Spleen (tissue), 11 donors: ENCODE data around the gene ARID1A. TPM values are rescaled to one million over a fixed set of nuclear protein-coding genes. Genes with fewer than 3 reads are reported as not detected.

Experiments used
- DNase-seq: peaks from one replicate; pipeline ENCODE4 v3.0.0-alpha.2; 2020
- H3K27ac ChIP-seq, 8 donors: fragments of 200-600 bp; sonication (generic) in 7 of 8; 1 replicate in 4 of 8; 2 replicates in 4 of 8; pipeline versions ENCODE4 v1.5.0 to v1.8.0; 2016 to 2021; ENCODE audit warnings: inconsistent platforms in 4 of 8, mild to moderate bottlenecking in 4 of 8, moderate library complexity in 1 of 8
- H3K27me3 ChIP-seq, 7 donors: fragments of 200-600 bp; sonication (generic) in 6 of 7; replicated peaks in 1 of 7; 1 replicate in 4 of 7; 2 replicates in 3 of 7; pipeline versions ENCODE4 v1.5.0 to v1.8.0; 2016 to 2021; ENCODE audit warnings: inconsistent platforms in 3 of 7, mild to moderate bottlenecking in 1 of 7
- H3K36me3 ChIP-seq, 6 donors: fragments of 200-600 bp; sonication (generic) in 5 of 6; 1 replicate in 4 of 6; 2 replicates in 2 of 6; pipeline versions ENCODE4 v1.5.0 to v1.8.0; 2016 to 2021; ENCODE audit warnings: inconsistent platforms in 2 of 6
- H3K4me1 ChIP-seq, 6 donors: fragments of 200-600 bp; sonication (generic) in 5 of 6; 1 replicate in 3 of 6; 2 replicates in 3 of 6; pipeline versions ENCODE4 v1.5.0 to v1.8.0; 2016 to 2021; ENCODE audit warnings: inconsistent platforms in 3 of 6
- H3K4me3 ChIP-seq, 8 donors: fragments of 200-600 bp; sonication (generic) in 7 of 8; 1 replicate in 4 of 8; 2 replicates in 4 of 8; pipeline versions ENCODE4 v1.5.0 to v1.8.0; 2016 to 2021; ENCODE audit warnings: inconsistent platforms in 4 of 8, mild to moderate bottlenecking in 4 of 8, moderate library complexity in 2 of 8
- H3K9me3 ChIP-seq, 8 donors: fragments of 200-600 bp; sonication (generic) in 7 of 8; 1 replicate in 4 of 8; 2 replicates in 4 of 8; pipeline versions ENCODE4 v1.5.0 to v1.8.0; 2016 to 2021; ENCODE audit warnings: inconsistent platforms in 4 of 8
- POLR2A ChIP-seq, 3 donors: fragments of 450-650 bp; IDR thresholded peaks; one replicate each; pipeline ENCODE4 v1.5.1; 2017; ENCODE audit warnings: antibody characterized with exemption in 3 of 3, mild to moderate bottlenecking in 1 of 3
- POLR2AphosphoS5 ChIP-seq, 3 donors: sonication (generic); formaldehyde crosslinking; IDR thresholded peaks; one replicate each; pipeline ENCODE4 v1.5.1; 2017; ENCODE audit warnings: antibody characterized with exemption in 3 of 3
- WGBS, 5 donors: extraction: QIAGEN DNeasy Blood & Tissue Kit in 3 of 5; methylation state at CpG; one replicate each; pipeline versions ENCODE4 v1.1.5 to v1.1.7; 2013 to 2018; 5-methylcytosine and 5-hydroxymethylcytosine counted together
- intact Hi-C: fragments of 100-400 bp; cut with DNase I; formaldehyde crosslinking; loops from one replicate; pipeline ENCODE4 v1.15.0; 2023; ENCODE audit warnings: low total_unique reads
- polyA plus RNA-seq, 3 donors: library from polyadenylated mRNA; stranded (reverse); fragments of 200-250 nt; gene quantifications; one replicate each; pipeline ENCODE4 v1.2.1, GENCODE V29; 2013
- total RNA-seq, 7 donors: library from RNA; depleted of rRNA in 3 of 7; stranded (reverse); fragments of >200 nt in 3 of 7; fragmentation: NEBNext Ultra II Directional in 4 of 7; extraction: Animal tissue kit (Norgen Biotek cat#: 25700) in 4 of 7; gene quantifications; one replicate each; pipeline versions ENCODE4 v1.1.0 to v1.2.1, GENCODE V29; 2016 to 2021
- TF ChIP-seq, protein P1 (sequence below), 11 experiments: fragments of 200-600 bp in 7 of 11; fragments of 450-650 bp in 4 of 11; sonication (generic) in 4 of 11; IDR thresholded peaks in 8 of 11; conservative IDR thresholded peaks in 3 of 11; 1 replicate in 7 of 11; 2 replicates in 4 of 11; pipeline versions ENCODE4 v1.4.0 to v1.8.0; 2016 to 2021; ENCODE audit warnings: antibody characterized with exemption in 11 of 11, inconsistent platforms in 4 of 11, mild to moderate bottlenecking in 1 of 11
- donor health status: healthy with polysubstance abuse.
- donor health status: DM: no; HTN: no; CAD: no; lungs with moderate emphysema.
- donor health status: DM: no; HTN: no; CAD: no.
- donor health status: Bipolar disorder and iron deficiency.
- donor health status: healthy.
- donor health status: DM: no; HTN: no; CAD: no.
- donor health status: DM: yes; HTN: yes; CAD: no.

Gene ARID1A
- total and polyA plus RNA-seq, 10 donors = 9.8 to 121 (median 91.8) TPM

DNA sequence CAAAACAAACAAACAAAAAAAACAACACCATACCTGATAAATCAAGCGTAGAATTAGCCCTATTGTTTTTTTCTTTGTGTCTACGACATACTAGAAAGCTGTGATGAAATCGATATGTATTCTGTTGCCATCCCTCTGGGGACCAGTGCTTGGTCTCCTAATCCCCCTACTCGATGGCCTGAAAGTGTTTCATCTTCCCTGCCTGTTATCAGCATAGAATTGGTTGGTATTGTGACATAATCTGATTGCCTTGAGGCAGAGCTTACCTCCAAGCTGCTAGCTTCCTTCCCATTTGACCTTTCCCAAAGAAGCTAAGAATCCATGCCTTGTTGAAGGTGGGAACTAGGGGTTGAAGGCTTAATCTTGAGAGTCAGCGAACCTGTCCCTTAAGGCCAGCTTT is 51.2 kb downstream of the ARID1A start:
- H3K9me3 ChIP-seq = no peaks in the 10 kb centered on the region
- H3K27ac ChIP-seq = peak overlapping the region in 5 of 8 donors; percentile 11 to 94 (median 91)
- no peak overlapping the region for H3K4me3 ChIP-seq
- H3K36me3 ChIP-seq = peaks cover 0 to 83% (median 25%) of the 10 kb centered on the region in 6 donors
- no peaks in the 10 kb centered on the region for H3K27me3 ChIP-seq
- TF ChIP-seq POLR2A (IDR thresholded peaks at IDR 0.05) (no peak), POLR2AphosphoS5 (IDR thresholded peaks at IDR 0.05) (no peak)
- TF ChIP-seq, protein P1, sequence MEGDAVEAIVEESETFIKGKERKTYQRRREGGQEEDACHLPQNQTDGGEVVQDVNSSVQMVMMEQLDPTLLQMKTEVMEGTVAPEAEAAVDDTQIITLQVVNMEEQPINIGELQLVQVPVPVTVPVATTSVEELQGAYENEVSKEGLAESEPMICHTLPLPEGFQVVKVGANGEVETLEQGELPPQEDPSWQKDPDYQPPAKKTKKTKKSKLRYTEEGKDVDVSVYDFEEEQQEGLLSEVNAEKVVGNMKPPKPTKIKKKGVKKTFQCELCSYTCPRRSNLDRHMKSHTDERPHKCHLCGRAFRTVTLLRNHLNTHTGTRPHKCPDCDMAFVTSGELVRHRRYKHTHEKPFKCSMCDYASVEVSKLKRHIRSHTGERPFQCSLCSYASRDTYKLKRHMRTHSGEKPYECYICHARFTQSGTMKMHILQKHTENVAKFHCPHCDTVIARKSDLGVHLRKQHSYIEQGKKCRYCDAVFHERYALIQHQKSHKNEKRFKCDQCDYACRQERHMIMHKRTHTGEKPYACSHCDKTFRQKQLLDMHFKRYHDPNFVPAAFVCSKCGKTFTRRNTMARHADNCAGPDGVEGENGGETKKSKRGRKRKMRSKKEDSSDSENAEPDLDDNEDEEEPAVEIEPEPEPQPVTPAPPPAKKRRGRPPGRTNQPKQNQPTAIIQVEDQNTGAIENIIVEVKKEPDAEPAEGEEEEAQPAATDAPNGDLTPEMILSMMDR (IDR thresholded peaks at IDR 0.05 in 8 of 11, conservative IDR thresholded peaks at IDR 0.05 in 3 of 11) = no peak
- H3K4me1 ChIP-seq = peaks cover 37 to 100% (median 92%) of the 10 kb centered on the region in 6 donors
- DNase-seq = no peak
- WGBS, 5 donors = 91 to 98% (median 93%) methylated on average over 5 of the region's 5 CpGs
- intact Hi-C loops = loop anchor here (10.0 kb wide), 1 partner anchor 52 kb away; the partner anchor contains the start of gene ARID1A

DNA sequence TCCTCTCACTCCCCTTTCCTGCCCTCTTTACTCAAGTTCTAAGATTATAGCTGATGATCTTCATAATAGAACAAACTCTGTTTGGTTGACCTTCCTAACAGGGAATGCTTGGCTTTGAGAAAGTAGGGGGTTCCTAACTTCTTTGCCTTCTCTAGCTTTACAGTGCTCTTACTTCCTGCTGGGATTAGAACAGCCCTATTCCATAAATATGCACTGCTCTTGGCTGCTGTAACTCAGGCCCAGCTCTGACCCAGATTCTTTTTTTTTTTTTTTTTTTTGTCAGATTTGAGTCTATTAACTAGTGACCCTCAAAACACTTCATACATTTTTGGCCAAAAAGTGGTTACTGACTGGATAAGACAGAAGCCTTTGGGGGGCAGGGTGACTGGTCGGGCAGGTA is 52.5 kb downstream of the ARID1A start:
- peak overlapping the region in 7 of 8 donors; percentile 48 to 94 (median 90) for H3K27ac ChIP-seq
- H3K9me3 ChIP-seq = no peaks in the 10 kb centered on the region
- peaks cover 0 to 85% (median 31%) of the 10 kb centered on the region in 6 donors for H3K36me3 ChIP-seq
- intact Hi-C loops = loop anchor here (10.0 kb wide), 1 partner anchor 54 kb away; the partner anchor contains the start of gene ARID1A
- no peak overlapping the region for H3K4me3 ChIP-seq
- H3K27me3 ChIP-seq = no peaks in the 10 kb centered on the region
- TF ChIP-seq POLR2A (IDR thresholded peaks at IDR 0.05) (no peak), POLR2AphosphoS5 (IDR thresholded peaks at IDR 0.05) (no peak)
- TF ChIP-seq, protein P1 (IDR thresholded peaks at IDR 0.05 in 8 of 11, conservative IDR thresholded peaks at IDR 0.05 in 3 of 11) = no peak
- no peak for DNase-seq
- WGBS, 5 donors = 62 to 90% (median 79%) methylated on average over 1 of the region's 1 CpG
- H3K4me1 ChIP-seq = peaks cover 41 to 100% (median 91%) of the 10 kb centered on the region in 6 donors

DNA sequence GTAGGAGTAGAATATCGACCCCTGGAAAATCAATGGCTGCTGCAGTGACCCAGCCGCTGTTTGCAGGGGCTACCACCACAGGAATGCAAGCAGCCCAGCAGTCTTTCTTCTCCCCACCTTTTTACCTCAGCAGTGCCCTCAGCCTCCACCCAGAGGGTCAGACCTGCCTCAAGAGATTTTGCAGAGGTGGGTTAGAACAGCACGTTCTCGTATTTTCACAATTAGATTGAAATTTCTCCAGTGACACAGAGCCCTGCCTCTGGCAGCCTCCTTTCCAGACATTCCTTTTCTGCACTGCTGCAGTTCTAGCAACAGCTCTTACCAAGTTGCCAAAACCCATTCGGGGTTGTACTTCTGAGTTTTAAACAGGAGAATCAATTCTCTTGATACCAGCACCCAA is 53.6 kb downstream of the ARID1A start:
- peaks cover 0 to 96% (median 39%) of the 10 kb centered on the region in 6 donors for H3K36me3 ChIP-seq
- H3K27ac ChIP-seq = peak overlapping the region in 3 of 8 donors; percentile 91 to 94 (median 92)
- TF ChIP-seq POLR2A (IDR thresholded peaks at IDR 0.05) (no peak), POLR2AphosphoS5 (IDR thresholded peaks at IDR 0.05) (no peak)
- TF ChIP-seq, protein P1 (IDR thresholded peaks at IDR 0.05 in 8 of 11, conservative IDR thresholded peaks at IDR 0.05 in 3 of 11) = no peak
- intact Hi-C loops = loop anchor here (10.0 kb wide), 1 partner anchor 55 kb away; the partner anchor contains the start of gene ARID1A
- H3K27me3 ChIP-seq = no peaks in the 10 kb centered on the region
- peaks cover 32 to 100% (median 86%) of the 10 kb centered on the region in 6 donors for H3K4me1 ChIP-seq
- 85 to 93% (median 90%) methylated on average over 5 of the region's 5 CpGs for WGBS, 5 donors
- H3K4me3 ChIP-seq = no peak overlapping the region
- H3K9me3 ChIP-seq = no peaks in the 10 kb centered on the region
- no peak for DNase-seq

DNA sequence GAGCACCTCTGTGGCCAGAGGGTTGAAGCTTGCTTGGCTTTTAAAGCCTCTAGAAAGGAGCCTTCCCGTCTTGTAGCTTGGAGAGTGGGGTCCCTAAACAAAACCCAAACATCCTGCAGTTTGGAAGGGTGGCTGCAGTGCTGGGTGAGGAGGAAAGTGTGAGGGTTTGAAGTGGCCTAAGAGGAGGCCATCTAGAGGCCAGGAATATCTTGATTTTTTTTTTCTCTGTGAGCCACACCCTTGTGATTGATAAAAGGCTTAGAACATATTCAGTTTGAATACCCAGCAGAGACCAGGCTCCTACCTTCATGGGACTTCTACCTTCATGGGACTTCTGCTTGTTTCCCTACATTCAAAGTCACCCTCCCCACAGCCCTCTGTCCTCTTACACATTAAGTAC is 54.6 kb downstream of the ARID1A start:
- H3K4me3 ChIP-seq = no peak overlapping the region
- H3K27me3 ChIP-seq = no peaks in the 10 kb centered on the region
- peak overlapping the region in 5 of 8 donors; percentile 23 to 94 (median 31) for H3K27ac ChIP-seq
- WGBS, 5 donors = 72 to 90% (median 88%) methylated on average over 1 of the region's 1 CpG
- H3K4me1 ChIP-seq = peaks cover 22 to 100% (median 79%) of the 10 kb centered on the region in 6 donors
- intact Hi-C loops = loop anchor here (5.0 kb wide), 1 partner anchor 33 kb away; no protein-coding TSS in a partner anchor
- no peak for DNase-seq
- no peaks in the 10 kb centered on the region for H3K9me3 ChIP-seq
- H3K36me3 ChIP-seq = peaks cover 0 to 100% (median 41%) of the 10 kb centered on the region in 6 donors
- TF ChIP-seq POLR2A (IDR thresholded peaks at IDR 0.05) (no peak), POLR2AphosphoS5 (IDR thresholded peaks at IDR 0.05) (no peak)
- TF ChIP-seq, protein P1 (IDR thresholded peaks at IDR 0.05 in 8 of 11, conservative IDR thresholded peaks at IDR 0.05 in 3 of 11) = no peak
